H1 (cell line): ENCODE data around the gene GRIN2B. TPM values are rescaled to one million over a fixed set of nuclear protein-coding genes. Genes with fewer than 3 reads are reported as not detected.

Experiments used
- CTCF ChIA-PET: fragments of 300-600 bp; sonication (Branson Sonifier 250); formaldehyde crosslinking; loops from one replicate; lab custom pipeline; 2021; ENCODE audit not compliant: partially characterized antibody; lab: Charles Lee
- POLR2A ChIA-PET: fragments of 300-600 bp; sonication (Branson Sonifier 250); formaldehyde crosslinking; loops from one replicate; lab custom pipeline; 2021; ENCODE audit warnings: inconsistent platforms; ENCODE audit not compliant: partially characterized antibody; lab: Charles Lee
- DNase-seq, 2 experiments: peaks; one replicate each; pipeline versions ENCODE4 v3.0.0 to v3.0.0-alpha.2; 2010 to 2022; ENCODE audit warnings: low spot score in 2 of 2, low read depth in 1 of 2, mixed read lengths in 1 of 2
- FAIRE-seq: peaks from 2 replicates; lab custom pipeline; 2011; peaks lifted over from hg19 to GRCh38; lab: Jason Lieb, UNC
- H2AFZ ChIP-seq: 2 replicates; pipeline ENCODE4 v1.8.1; 2012; ENCODE audit warnings: low read length, inconsistent platforms
- H2AK5ac ChIP-seq: 2 replicates; pipeline ENCODE4 v1.6.1; 2013; ENCODE audit warnings: low read depth, low read length
- H2BK120ac ChIP-seq: replicated peaks from 2 replicates; pipeline ENCODE3; 2013; ENCODE audit warnings: low read depth, low read length, inconsistent platforms
- H2BK12ac ChIP-seq: 2 replicates; pipeline ENCODE4 v1.6.1; 2013; ENCODE audit warnings: low read depth, low read length
- H2BK15ac ChIP-seq: 2 replicates; pipeline ENCODE4 v1.6.1; 2013; ENCODE audit warnings: low read length
- H2BK20ac ChIP-seq: 2 replicates; pipeline ENCODE4 v1.6.1; 2013; ENCODE audit warnings: low read length
- H2BK5ac ChIP-seq: 2 replicates; pipeline ENCODE4 v1.6.1; 2013; ENCODE audit warnings: low read depth, low read length
- H3K14ac ChIP-seq: 2 replicates; pipeline ENCODE4 v1.6.1; 2013; ENCODE audit warnings: inconsistent platforms; ENCODE audit not compliant: insufficient read length
- H3K18ac ChIP-seq: 2 replicates; pipeline ENCODE4 v1.6.1; 2013; ENCODE audit warnings: low read length; ENCODE audit errors: extremely low read depth
- H3K23ac ChIP-seq: 2 replicates; pipeline ENCODE4 v1.6.1; 2013; ENCODE audit warnings: inconsistent platforms; ENCODE audit not compliant: insufficient read length
- H3K23me2 ChIP-seq: 2 replicates; pipeline ENCODE4 v1.6.1; 2013; ENCODE audit warnings: low read depth, low read length
- H3K27ac ChIP-seq: 2 replicates; pipeline ENCODE4 v1.6.1; 2011; ENCODE audit warnings: low read depth, low read length, inconsistent platforms
- H3K27me3 ChIP-seq, 4 experiments: replicated peaks in 1 of 4; 1 replicate in 1 of 4; 2 replicates in 3 of 4; pipeline versions ENCODE4 v1.6.1 to v1.8.1; 2011 to 2013; ENCODE audit warnings: low read length in 3 of 4, mild to moderate bottlenecking in 3 of 4, inconsistent platforms in 2 of 4, mixed read lengths in 2 of 4, moderate library complexity in 1 of 4; ENCODE audit not compliant: control insufficient read depth in 3 of 4, insufficient read depth in 3 of 4; ENCODE audit errors: extremely low read depth in 1 of 4
- H3K36me3 ChIP-seq, 4 experiments: 2 replicates each; pipeline versions ENCODE4 v1.6.1 to v1.8.1; 2011 to 2013; ENCODE audit warnings: mild to moderate bottlenecking in 4 of 4, low read length in 3 of 4, moderate library complexity in 2 of 4, control low read depth in 1 of 4, inconsistent platforms in 1 of 4; ENCODE audit not compliant: insufficient read depth in 4 of 4, control insufficient read depth in 2 of 4
- H3K4ac ChIP-seq: replicated peaks from 2 replicates; pipeline ENCODE3; 2013; ENCODE audit warnings: low read length, low read depth, mixed read lengths, inconsistent platforms; ENCODE audit not compliant: insufficient read length
- H3K4me1 ChIP-seq, 4 experiments: replicated peaks in 1 of 4; 1 replicate in 1 of 4; 2 replicates in 3 of 4; pipeline versions ENCODE4 v1.6.1 to v1.8.1; 2011 to 2013; ENCODE audit warnings: low read length in 3 of 4, inconsistent platforms in 2 of 4, mixed read lengths in 1 of 4; ENCODE audit not compliant: insufficient read depth in 4 of 4, control insufficient read depth in 3 of 4
- H3K4me2 ChIP-seq, 2 experiments: 2 replicates each; pipeline versions ENCODE4 v1.6.1 to v1.8.1; 2011 to 2013; ENCODE audit warnings: low read depth in 2 of 2, low read length in 2 of 2, control low read depth in 1 of 2, inconsistent platforms in 1 of 2, mild to moderate bottlenecking in 1 of 2; ENCODE audit not compliant: insufficient read depth in 1 of 2
- H3K4me3 ChIP-seq, 4 experiments: fragments of 200-600, 300-600 bp in 1 of 4; sonication (generic), shearing (Covaris generic), sonication (Bioruptor Twin) in 1 of 4; 2 replicates each; pipeline versions ENCODE4 v1.5.1 to v1.8.1; 2011 to 2016; ENCODE audit warnings: low read length in 4 of 4, low read depth in 3 of 4, control low read depth in 2 of 4, inconsistent platforms in 2 of 4, mild to moderate bottlenecking in 2 of 4, mixed read lengths in 1 of 4, moderate library complexity in 1 of 4; ENCODE audit not compliant: insufficient read depth in 2 of 4; ENCODE audit errors: extremely low read depth in 1 of 4
- H3K56ac ChIP-seq: replicated peaks from 2 replicates; pipeline ENCODE3; 2013; ENCODE audit warnings: low read depth, mild to moderate bottlenecking, mixed read lengths, low read length, inconsistent platforms; ENCODE audit not compliant: insufficient read length
- H3K79me1 ChIP-seq: 2 replicates; pipeline ENCODE4 v1.6.1; 2013; ENCODE audit warnings: low read depth, low read length, control low read depth
- H3K79me2 ChIP-seq, 2 experiments: 2 replicates each; pipeline versions ENCODE4 v1.6.1 to v1.8.1; 2012 to 2013; ENCODE audit warnings: low read length in 2 of 2, mild to moderate bottlenecking in 2 of 2, inconsistent platforms in 1 of 2; ENCODE audit not compliant: insufficient read depth in 2 of 2, control insufficient read depth in 1 of 2
- H3K9ac ChIP-seq, 4 experiments: replicated peaks in 1 of 4; 1 replicate in 1 of 4; 2 replicates in 3 of 4; pipeline versions ENCODE4 v1.6.1 to v1.8.1; 2011 to 2013; ENCODE audit warnings: low read depth in 3 of 4, low read length in 3 of 4, control low read depth in 2 of 4, mild to moderate bottlenecking in 2 of 4, moderate library complexity in 2 of 4, inconsistent platforms in 1 of 4; ENCODE audit errors: extremely low read depth in 1 of 4
- H3K9me3 ChIP-seq, 2 experiments: 2 replicates each; pipeline versions ENCODE4 v1.6.1 to v1.8.1; 2012 to 2013; ENCODE audit warnings: mild to moderate bottlenecking in 2 of 2, moderate library complexity in 2 of 2, control low read depth in 1 of 2, inconsistent platforms in 1 of 2, low read depth in 1 of 2, low read length in 1 of 2, mixed read lengths in 1 of 2; ENCODE audit not compliant: insufficient read depth in 2 of 2
- H4K20me1 ChIP-seq, 2 experiments: replicated peaks in 1 of 2; 2 replicates each; pipeline versions ENCODE3 to v1.8.1; 2011 to 2013; ENCODE audit warnings: inconsistent platforms in 2 of 2, low read length in 2 of 2, mild to moderate bottlenecking in 1 of 2; ENCODE audit not compliant: insufficient read depth in 2 of 2, control insufficient read depth in 1 of 2
- H4K5ac ChIP-seq: 2 replicates; pipeline ENCODE4 v1.6.1; 2013; ENCODE audit warnings: low read length, low read depth, mixed read lengths, inconsistent platforms; ENCODE audit not compliant: insufficient read length
- H4K8ac ChIP-seq: 2 replicates; pipeline ENCODE4 v1.8.0; 2013; ENCODE audit warnings: mild to moderate bottlenecking, moderate library complexity, low read length, inconsistent platforms; ENCODE audit not compliant: insufficient read depth; ENCODE audit errors: extremely low read depth
- H4K91ac ChIP-seq: replicated peaks from 2 replicates; pipeline ENCODE3; 2013; ENCODE audit warnings: low read length, mixed read lengths, inconsistent platforms; ENCODE audit not compliant: insufficient read length
- ATF2 ChIP-seq: IDR thresholded peaks from 2 replicates; pipeline ENCODE4 v1.6.1; 2012; ENCODE audit warnings: low read length, inconsistent platforms
- ATF3 ChIP-seq: IDR thresholded peaks from 2 replicates; pipeline ENCODE4 v1.6.1; 2011; ENCODE audit warnings: low read depth, mild to moderate bottlenecking, low read length; ENCODE audit not compliant: insufficient read depth
- GABPA ChIP-seq: IDR thresholded peaks from 2 replicates; pipeline ENCODE4 v1.6.1; 2011; ENCODE audit warnings: mild to moderate bottlenecking, low read length, moderate library complexity, borderline replicate concordance; ENCODE audit not compliant: insufficient read depth
- JUND ChIP-seq: IDR thresholded peaks from 2 replicates; pipeline ENCODE4 v1.6.1; 2011; ENCODE audit warnings: mild to moderate bottlenecking, improper control_type of control experiment, low read length
- RNF2 ChIP-seq: fragments of 200-900, 300-1000 bp; sonication (generic); IDR thresholded peaks from 2 replicates; pipeline ENCODE4 v1.7.1; 2016; ENCODE audit warnings: borderline replicate concordance, low read depth, mild to moderate bottlenecking, antibody characterized with exemption, low read length; ENCODE audit not compliant: poor library complexity, severe bottlenecking; ENCODE audit errors: missing control alignments
- TBP ChIP-seq: IDR thresholded peaks from 2 replicates; pipeline ENCODE4 v1.6.1; 2011; ENCODE audit warnings: low read depth, low read length, improper control_type of control experiment
- TCF12 ChIP-seq: IDR thresholded peaks from 2 replicates; pipeline ENCODE4 v1.6.1; 2011; ENCODE audit warnings: low read depth, mild to moderate bottlenecking, low read length
- USF2 ChIP-seq: IDR thresholded peaks from 2 replicates; pipeline ENCODE4 v1.6.1; 2011; ENCODE audit warnings: low read length, improper control_type of control experiment
- WGBS, 2 experiments: shearing (Covaris generic) in 1 of 2; methylation state at CpG; one replicate each; pipeline versions ENCODE4 v1.1.6 to v1.1.7; 2013 to 2015; ENCODE audit warnings: low lambda C conversion rate in 2 of 2, mixed read lengths in 2 of 2, inconsistent platforms in 1 of 2, low coverage in 1 of 2, missing lambda C conversion rate in 1 of 2; ENCODE audit not compliant: insufficient replicate concordance in 2 of 2, insufficient coverage in 1 of 2, insufficient read length in 1 of 2; ENCODE audit errors: extremely low coverage in 1 of 2, missing lambda C conversion rate in 1 of 2; 5-methylcytosine and 5-hydroxymethylcytosine counted together
- polyA plus RNA-seq, 7 experiments: library from polyadenylated mRNA; depleted of rRNA in 3 of 7; stranded (reverse) in 5 of 7; unstranded in 2 of 7; fragments of >200 nt in 5 of 7; fragments of 200-250 nt in 2 of 7; gene quantifications; 1 replicate in 5 of 7; 2 replicates in 1 of 7; 4 replicates in 1 of 7; pipeline versions ENCODE4 v1.2.1 to v1.2.3, GENCODE V29; 2011 to 2013; ENCODE audit warnings: missing spikeins in 2 of 7, mixed read lengths in 2 of 7
- total RNA-seq: library from RNA; stranded (reverse); fragmentation: NEBNext Ultra II Directional; extraction: Animal tissue kit (Norgen Biotek cat#: 25700); gene quantifications from 2 replicates; pipeline ENCODE4 v1.2.1, GENCODE V29; 2021

The GRIN2B gene
- total and polyA plus RNA-seq, 2 of the 8 experiments (the other 6 are each of a cell fraction or from before 2014, with no cell fraction given), result 0.68 to 3.2 TPM

GRCh38 chr12:13940335-13940865 is 41.0 kb downstream of the GRIN2B start:
- H3K4me2 ChIP-seq, result peak overlapping the region; percentile 72 to 90; a peak in 3 of 4 replicates
- no peak overlapping the region for H3K4ac ChIP-seq
- no peak overlapping the region for H3K14ac ChIP-seq
- no peak overlapping the region for H3K56ac ChIP-seq
- no peak overlapping the region for H3K23ac ChIP-seq
- no peaks in the 10 kb centered on the region for H4K20me1 ChIP-seq
- peaks cover 4% of the 10 kb centered on the region; the same call in 1 of the 2 replicates for H3K23me2 ChIP-seq
- no peak overlapping the region for H2BK20ac ChIP-seq
- peak overlapping the region; percentile 77 for H2BK12ac ChIP-seq
- no peak overlapping the region for H2AFZ ChIP-seq
- 0 out of 2 replicates have a peak overlapping the region, but pooled peaks have one; percentile 76 for H3K18ac ChIP-seq
- no peak for DNase-seq
- no peak overlapping the region; the same call in 1 of the 2 replicates for H2BK5ac ChIP-seq
- H2BK15ac ChIP-seq, result no peak overlapping the region
- H3K9me3 ChIP-seq, result peaks cover 0 to 3% of the 10 kb centered on the region in 2 experiments; a peak in 2 of 4 replicates
- no peak for FAIRE-seq
- 83% methylated on average over 7 of the region's 7 CpGs; no CpG with 5 or more reads in 1 of the 2 experiments for WGBS, 2 experiments
- H4K8ac ChIP-seq, result no peak overlapping the region
- H2AK5ac ChIP-seq, result peak overlapping the region; percentile 69; the same call in 1 of the 2 replicates
- no peak overlapping the region for H4K91ac ChIP-seq
- H4K5ac ChIP-seq, result no peak overlapping the region
- POLR2A ChIA-PET, result interaction anchor here (1.4 to 1.9 kb wide), 3 partner anchors 10 to 191 kb away, joined by 4 to 5 read pairs (median 5); no protein-coding TSS in a partner anchor
- H3K9ac ChIP-seq, result no peak overlapping the region
- H2BK120ac ChIP-seq, result no peak overlapping the region
- peaks cover 6 to 21% (median 17%) of the 10 kb centered on the region in 4 experiments for H3K4me1 ChIP-seq
- no peaks in the 10 kb centered on the region for H3K36me3 ChIP-seq
- H3K27ac ChIP-seq, result no peak overlapping the region
- CTCF ChIA-PET, result interaction anchor here (0.8 to 2.6 kb wide), 26 partner anchors 12 to 684 kb away, joined by 3 to 21 read pairs (median 4); no protein-coding TSS in a partner anchor
- H3K4me3 ChIP-seq, result peak overlapping the region in 1 of 4 experiments; percentile 45; a peak in 1 of 8 replicates
- H3K27me3 ChIP-seq, result no peaks in the 10 kb centered on the region
- H3K79me1 ChIP-seq, result no peaks in the 10 kb centered on the region
- no peaks in the 10 kb centered on the region for H3K79me2 ChIP-seq
- TF ChIP-seq GABPA, result no peak
- TF ChIP-seq USF2, result no peak
- no peak for TF ChIP-seq ATF3
- TF ChIP-seq TCF12, result no peak
- no peak for TF ChIP-seq JUND
- no peak for TF ChIP-seq TBP
- no peak for TF ChIP-seq RNF2
- no peak for TF ChIP-seq ATF2
